H9 (cell line): ENCODE results near the gene GJB5. TPM values are rescaled to one million over a fixed set of nuclear protein-coding genes. Genes with fewer than 3 reads are reported as not detected.

ENCODE experiments used
- DNase-seq: peaks from one replicate; pipeline ENCODE4 v3.0.0-alpha.2; 2017
- H2AFZ ChIP-seq: one replicate; pipeline ENCODE4 v1.6.1; 2013; ENCODE audit warnings: mild to moderate bottlenecking, low read length, control low read depth, moderate library complexity
- H2AK5ac ChIP-seq: 2 replicates; pipeline ENCODE4 v1.6.1; 2013; ENCODE audit warnings: low read length, control low read depth, mixed read lengths; ENCODE audit not compliant: insufficient read length
- H2BK120ac ChIP-seq: one replicate; pipeline ENCODE4 v1.6.1; 2013; ENCODE audit warnings: low read depth, mild to moderate bottlenecking, low read length, control low read depth, inconsistent platforms; ENCODE audit not compliant: poor library complexity, severe bottlenecking
- H2BK12ac ChIP-seq: 2 replicates; pipeline ENCODE4 v1.6.1; 2013; ENCODE audit warnings: low read length, control low read depth, mixed read lengths, low read depth; ENCODE audit not compliant: insufficient read length
- H2BK15ac ChIP-seq: 2 replicates; pipeline ENCODE4 v1.6.1; 2013; ENCODE audit warnings: low read depth, low read length, control low read depth
- H2BK20ac ChIP-seq: one replicate; pipeline ENCODE4 v1.6.1; 2013; ENCODE audit warnings: low read depth, mild to moderate bottlenecking, low read length, control low read depth, inconsistent platforms; ENCODE audit not compliant: poor library complexity, severe bottlenecking
- H2BK5ac ChIP-seq: 2 replicates; pipeline ENCODE4 v1.6.1; 2013; ENCODE audit warnings: low read length, control low read depth, mixed read lengths; ENCODE audit not compliant: insufficient read length
- H3K14ac ChIP-seq: 2 replicates; pipeline ENCODE4 v1.6.1; 2013; ENCODE audit warnings: low read length, control low read depth; ENCODE audit not compliant: insufficient read depth
- H3K18ac ChIP-seq: 2 replicates; pipeline ENCODE4 v1.6.1; 2013; ENCODE audit warnings: low read depth, mild to moderate bottlenecking, mixed read lengths, low read length, control low read depth; ENCODE audit not compliant: insufficient read length
- H3K23ac ChIP-seq: 2 replicates; pipeline ENCODE4 v1.6.1; 2013; ENCODE audit warnings: low read length, control low read depth, mixed read lengths, low read depth; ENCODE audit not compliant: insufficient read length
- H3K23me2 ChIP-seq: 2 replicates; pipeline ENCODE4 v1.6.1; 2013; ENCODE audit warnings: low read depth, mild to moderate bottlenecking, mixed read lengths, low read length, control low read depth; ENCODE audit not compliant: insufficient read length, poor library complexity, severe bottlenecking
- H3K27ac ChIP-seq: 2 replicates; pipeline ENCODE4 v1.5.1; 2013; ENCODE audit warnings: low read length, control low read depth, mixed read lengths, low read depth; ENCODE audit not compliant: insufficient read length
- H3K27me3 ChIP-seq: 2 replicates; pipeline ENCODE4 v1.6.1; 2013; ENCODE audit warnings: low read length, control low read depth, inconsistent platforms; ENCODE audit not compliant: insufficient read depth
- H3K4ac ChIP-seq: 2 replicates; pipeline ENCODE4 v1.6.1; 2013; ENCODE audit warnings: low read depth, mild to moderate bottlenecking, control low read depth, inconsistent platforms, low read length, moderate library complexity
- H3K4me1 ChIP-seq: 2 replicates; pipeline ENCODE4 v1.6.1; 2013; ENCODE audit warnings: low read length, control low read depth, inconsistent platforms; ENCODE audit not compliant: insufficient read depth
- H3K4me2 ChIP-seq: 2 replicates; pipeline ENCODE4 v1.6.1; 2013; ENCODE audit warnings: low read length, control low read depth, mixed read lengths; ENCODE audit not compliant: insufficient read length, insufficient read depth
- H3K56ac ChIP-seq: 2 replicates; pipeline ENCODE4 v1.6.1; 2013; ENCODE audit warnings: low read depth, mild to moderate bottlenecking, mixed read lengths, low read length, control low read depth; ENCODE audit not compliant: insufficient read length
- H3K79me1 ChIP-seq: 2 replicates; pipeline ENCODE4 v1.6.1; 2013; ENCODE audit warnings: low read depth, mild to moderate bottlenecking, moderate library complexity, low read length, control low read depth, inconsistent platforms; ENCODE audit not compliant: insufficient read depth, poor library complexity, severe bottlenecking
- H3K79me2 ChIP-seq: 2 replicates; pipeline ENCODE4 v1.6.1; 2013; ENCODE audit warnings: low read length, control low read depth, inconsistent platforms; ENCODE audit not compliant: insufficient read depth
- H3K9ac ChIP-seq: 2 replicates; pipeline ENCODE4 v1.6.1; 2013; ENCODE audit warnings: low read length, control low read depth, mixed read lengths; ENCODE audit not compliant: insufficient read length; ENCODE audit errors: extremely low read depth
- H3K9me3 ChIP-seq: one replicate; pipeline ENCODE4 v1.6.1; 2013; ENCODE audit warnings: low read depth, low read length, inconsistent platforms; ENCODE audit not compliant: control insufficient read depth
- H3T11ph ChIP-seq: one replicate; pipeline ENCODE4 v1.6.1; 2013; ENCODE audit warnings: mild to moderate bottlenecking, low read length, control low read depth, inconsistent platforms
- H4K20me1 ChIP-seq: one replicate; pipeline ENCODE4 v1.6.1; 2013; ENCODE audit not compliant: control insufficient read depth, insufficient read length, insufficient read depth
- H4K5ac ChIP-seq: 2 replicates; pipeline ENCODE4 v1.6.1; 2013; ENCODE audit warnings: low read depth, mild to moderate bottlenecking, mixed read lengths, low read length, control low read depth; ENCODE audit not compliant: insufficient read length
- H4K8ac ChIP-seq: replicated peaks from 2 replicates; pipeline ENCODE4 v1.6.1; 2013; ENCODE audit warnings: low read length, control low read depth, mixed read lengths, low read depth; ENCODE audit not compliant: insufficient read length
- H4K91ac ChIP-seq: 2 replicates; pipeline ENCODE4 v1.6.1; 2013; ENCODE audit warnings: low read depth, mild to moderate bottlenecking, moderate library complexity, mixed read lengths, low read length, control low read depth; ENCODE audit not compliant: insufficient read length
- H3K27ac Mint-ChIP-seq, 3 experiments: 2 replicates in 2 of 3; 3 replicates in 1 of 3; pipeline ENCODE4 v1.8.0; 2020 to 2021; ENCODE audit warnings: mixed read lengths in 3 of 3, mild to moderate bottlenecking in 1 of 3, moderate library complexity in 1 of 3
- H3K27me3 Mint-ChIP-seq: 2 replicates; pipeline ENCODE4 v1.8.0; 2021; ENCODE audit warnings: low read depth, mild to moderate bottlenecking, moderate library complexity, mixed read lengths
- H3K36me3 Mint-ChIP-seq, 3 experiments: 2 replicates in 2 of 3; 3 replicates in 1 of 3; pipeline ENCODE4 v1.8.0; 2020 to 2021; ENCODE audit warnings: low read depth in 3 of 3, mixed read lengths in 3 of 3; ENCODE audit not compliant: insufficient read depth in 1 of 3
- H3K4me1 Mint-ChIP-seq, 2 experiments: 2 replicates each; pipeline ENCODE4 v1.8.0; 2020; ENCODE audit warnings: mixed read lengths in 2 of 2
- H3K4me3 Mint-ChIP-seq, 2 experiments: 2 replicates in 1 of 2; 3 replicates in 1 of 2; pipeline ENCODE4 v1.8.0; 2020 to 2021; ENCODE audit warnings: mild to moderate bottlenecking in 2 of 2, mixed read lengths in 2 of 2, moderate library complexity in 1 of 2
- H3K9me3 Mint-ChIP-seq, 2 experiments: 2 replicates in 1 of 2; 3 replicates in 1 of 2; pipeline ENCODE4 v1.8.0; 2020; ENCODE audit warnings: mild to moderate bottlenecking in 2 of 2, mixed read lengths in 2 of 2, moderate library complexity in 1 of 2
- WGBS: extraction: QIAGEN DNeasy Blood & Tissue Kit; methylation state at CpG from one replicate; pipeline ENCODE4 v1.1.7; 2013; ENCODE audit warnings: missing lambda C conversion rate, low lambda C conversion rate, mixed read lengths; ENCODE audit not compliant: insufficient read length; ENCODE audit errors: extremely low coverage; 5-methylcytosine and 5-hydroxymethylcytosine counted together
- total RNA-seq: library from RNA; stranded (reverse); gene quantifications from 2 replicates; pipeline ENCODE4 v1.2.1, GENCODE V29; 2021
- TF ChIP-seq, protein P1 (sequence below): fragments of 200-600 bp; sonication (generic); conservative IDR thresholded peaks from 3 replicates; pipeline ENCODE4 v1.8.0; 2021; ENCODE audit warnings: antibody characterized with exemption, mild to moderate bottlenecking

The GJB5 gene
- total RNA-seq, 1 experiment from 2014 or later = 0.22 TPM

DNA sequence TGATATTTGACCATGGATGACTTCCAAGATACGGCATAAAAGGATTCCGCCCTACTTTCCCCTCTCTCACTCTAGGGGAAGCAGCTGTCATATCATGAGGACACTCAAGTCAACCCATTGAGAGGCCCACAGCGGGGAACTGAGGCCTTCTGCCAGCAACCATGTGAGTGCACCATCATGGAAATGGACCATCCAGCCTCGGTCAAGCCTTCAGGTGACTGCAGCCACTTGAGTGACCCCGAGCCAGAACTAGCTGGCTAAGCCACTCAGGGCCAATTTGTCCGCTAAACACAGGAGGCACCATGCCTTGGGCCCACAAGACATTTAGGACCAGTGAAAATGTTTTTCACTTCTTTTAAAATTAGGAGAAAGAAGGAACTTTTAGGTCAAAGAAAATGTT, 11.1 kb upstream of the GJB5 start:
- Histone ChIP-seq H3T11ph (no peak overlapping the region), H3K4me1 (no peaks in the 10 kb centered on the region), H3K9ac (no peak overlapping the region), H2BK15ac (no peak overlapping the region), H4K5ac (no peak overlapping the region), H3K56ac (no peak overlapping the region), H3K4me2 (no peak overlapping the region), H3K18ac (no peak overlapping the region), H4K8ac (no peak overlapping the region), H3K79me1 (no peaks in the 10 kb centered on the region), H4K91ac (no peak overlapping the region), H2AFZ (no peak overlapping the region), H3K27me3 (no peaks in the 10 kb centered on the region), H2BK12ac (no peak overlapping the region), H2AK5ac (no peak overlapping the region), H2BK120ac (no peak overlapping the region), H4K20me1 (no peaks in the 10 kb centered on the region), H3K79me2 (no peaks in the 10 kb centered on the region), H3K9me3 (no peaks in the 10 kb centered on the region), H3K23me2 (no peaks in the 10 kb centered on the region), H3K4ac (no peak overlapping the region), H3K14ac (no peak overlapping the region), H3K23ac (no peak overlapping the region), H2BK20ac (no peak overlapping the region), H3K27ac (no peak overlapping the region), H2BK5ac (no peak overlapping the region)
- H3K9me3 Mint-ChIP-seq = no peaks in the 10 kb centered on the region; a peak in 1 of 5 replicates
- no peaks in the 10 kb centered on the region; a peak in 1 of 7 replicates for H3K36me3 Mint-ChIP-seq
- H3K27ac Mint-ChIP-seq = no peak overlapping the region
- H3K4me1 Mint-ChIP-seq = peaks cover 18 to 34% of the 10 kb centered on the region in 2 experiments
- no peak for DNase-seq
- H3K27me3 Mint-ChIP-seq = peaks cover 29% of the 10 kb centered on the region
- no peak overlapping the region for H3K4me3 Mint-ChIP-seq
- no CpG with 5 or more reads among the region's 6 CpGs for WGBS
- TF ChIP-seq, protein P1, sequence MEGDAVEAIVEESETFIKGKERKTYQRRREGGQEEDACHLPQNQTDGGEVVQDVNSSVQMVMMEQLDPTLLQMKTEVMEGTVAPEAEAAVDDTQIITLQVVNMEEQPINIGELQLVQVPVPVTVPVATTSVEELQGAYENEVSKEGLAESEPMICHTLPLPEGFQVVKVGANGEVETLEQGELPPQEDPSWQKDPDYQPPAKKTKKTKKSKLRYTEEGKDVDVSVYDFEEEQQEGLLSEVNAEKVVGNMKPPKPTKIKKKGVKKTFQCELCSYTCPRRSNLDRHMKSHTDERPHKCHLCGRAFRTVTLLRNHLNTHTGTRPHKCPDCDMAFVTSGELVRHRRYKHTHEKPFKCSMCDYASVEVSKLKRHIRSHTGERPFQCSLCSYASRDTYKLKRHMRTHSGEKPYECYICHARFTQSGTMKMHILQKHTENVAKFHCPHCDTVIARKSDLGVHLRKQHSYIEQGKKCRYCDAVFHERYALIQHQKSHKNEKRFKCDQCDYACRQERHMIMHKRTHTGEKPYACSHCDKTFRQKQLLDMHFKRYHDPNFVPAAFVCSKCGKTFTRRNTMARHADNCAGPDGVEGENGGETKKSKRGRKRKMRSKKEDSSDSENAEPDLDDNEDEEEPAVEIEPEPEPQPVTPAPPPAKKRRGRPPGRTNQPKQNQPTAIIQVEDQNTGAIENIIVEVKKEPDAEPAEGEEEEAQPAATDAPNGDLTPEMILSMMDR = no peak
